Measurements from ENCODE around the gene SKAP1. TPM values are rescaled to one million over a fixed set of nuclear protein-coding genes. Genes with fewer than 3 reads are reported as not detected.

SKAP1 gene
- total RNA-seq, 1 donor from 2014 or later, result not detected

DNA sequence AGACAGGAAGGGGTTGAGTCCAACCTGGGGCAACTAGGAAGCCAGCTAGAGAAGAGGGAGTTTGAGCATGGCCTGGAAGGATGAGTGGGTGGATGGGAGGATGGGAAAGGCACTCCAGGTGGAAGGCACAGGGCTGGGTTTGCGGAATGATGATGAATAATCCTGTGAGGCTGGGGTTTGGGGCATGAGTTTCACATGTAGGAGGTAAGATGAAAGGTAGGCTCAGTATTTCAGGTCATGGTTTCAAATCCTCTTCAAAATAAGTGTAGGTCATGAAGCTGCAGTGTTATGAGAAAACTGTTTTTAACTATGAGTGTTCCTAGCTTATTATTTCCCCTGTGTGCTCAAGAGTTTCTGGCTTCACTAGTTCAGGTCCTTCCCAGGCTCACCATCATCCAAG is 130.3 kb downstream of the SKAP1 start:
- peaks cover 24% of the 10 kb centered on the region for H3K27me3 Mint-ChIP-seq (ENCODE audit: low read depth, unreplicated experiment)
- Histone ChIP-seq H3K4me1 (ENCODE audit: insufficient read depth, low read length) (no peaks in the 10 kb centered on the region), H3K4me2 (ENCODE audit: low read length) (no peak overlapping the region), H3K27me3 (ENCODE audit: insufficient read depth, low read length) (peaks cover 56% of the 10 kb centered on the region), H3K4me3 (ENCODE audit: insufficient read depth, low read depth, low read length) (no peak overlapping the region), H3K36me3 (ENCODE audit: insufficient read depth, low read length) (no peaks in the 10 kb centered on the region), H3K79me2 (ENCODE audit: insufficient read depth, low read length) (no peaks in the 10 kb centered on the region), H3K9ac (ENCODE audit: low read length) (no peak overlapping the region), H4K20me1 (ENCODE audit: insufficient read depth, low read length) (no peaks in the 10 kb centered on the region), H3K9me3 (ENCODE audit: insufficient read depth, low read depth, low read length) (no peaks in the 10 kb centered on the region), H2AFZ (ENCODE audit: low read depth, low read length) (no peak overlapping the region), H3K27ac (ENCODE audit: low read depth, low read length) (no peak overlapping the region)
- FAIRE-seq (no peak), DNase-seq (ENCODE audit: low read depth) (no peak)
- no peak overlapping the region for H3K4me3 Mint-ChIP-seq (ENCODE audit: unreplicated experiment)
- H3K9me3 Mint-ChIP-seq (ENCODE audit: unreplicated experiment), result peaks cover 3% of the 10 kb centered on the region
- H3K36me3 Mint-ChIP-seq (ENCODE audit: low read depth, unreplicated experiment), result no peaks in the 10 kb centered on the region
- H3K27ac Mint-ChIP-seq (ENCODE audit: unreplicated experiment), result no peak overlapping the region
- TF ChIP-seq, protein P1, sequence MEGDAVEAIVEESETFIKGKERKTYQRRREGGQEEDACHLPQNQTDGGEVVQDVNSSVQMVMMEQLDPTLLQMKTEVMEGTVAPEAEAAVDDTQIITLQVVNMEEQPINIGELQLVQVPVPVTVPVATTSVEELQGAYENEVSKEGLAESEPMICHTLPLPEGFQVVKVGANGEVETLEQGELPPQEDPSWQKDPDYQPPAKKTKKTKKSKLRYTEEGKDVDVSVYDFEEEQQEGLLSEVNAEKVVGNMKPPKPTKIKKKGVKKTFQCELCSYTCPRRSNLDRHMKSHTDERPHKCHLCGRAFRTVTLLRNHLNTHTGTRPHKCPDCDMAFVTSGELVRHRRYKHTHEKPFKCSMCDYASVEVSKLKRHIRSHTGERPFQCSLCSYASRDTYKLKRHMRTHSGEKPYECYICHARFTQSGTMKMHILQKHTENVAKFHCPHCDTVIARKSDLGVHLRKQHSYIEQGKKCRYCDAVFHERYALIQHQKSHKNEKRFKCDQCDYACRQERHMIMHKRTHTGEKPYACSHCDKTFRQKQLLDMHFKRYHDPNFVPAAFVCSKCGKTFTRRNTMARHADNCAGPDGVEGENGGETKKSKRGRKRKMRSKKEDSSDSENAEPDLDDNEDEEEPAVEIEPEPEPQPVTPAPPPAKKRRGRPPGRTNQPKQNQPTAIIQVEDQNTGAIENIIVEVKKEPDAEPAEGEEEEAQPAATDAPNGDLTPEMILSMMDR (IDR thresholded peaks at IDR 0.05; ENCODE audit: insufficient read depth, low read depth, low read length), result no peak
- no peak for TF ChIP-seq EZH2 (IDR thresholded peaks at IDR 0.05; ENCODE audit: insufficient read depth, low read length)
- peaks cover 5% of the 10 kb centered on the region for H3K4me1 Mint-ChIP-seq (ENCODE audit: low read depth, unreplicated experiment)

DNA sequence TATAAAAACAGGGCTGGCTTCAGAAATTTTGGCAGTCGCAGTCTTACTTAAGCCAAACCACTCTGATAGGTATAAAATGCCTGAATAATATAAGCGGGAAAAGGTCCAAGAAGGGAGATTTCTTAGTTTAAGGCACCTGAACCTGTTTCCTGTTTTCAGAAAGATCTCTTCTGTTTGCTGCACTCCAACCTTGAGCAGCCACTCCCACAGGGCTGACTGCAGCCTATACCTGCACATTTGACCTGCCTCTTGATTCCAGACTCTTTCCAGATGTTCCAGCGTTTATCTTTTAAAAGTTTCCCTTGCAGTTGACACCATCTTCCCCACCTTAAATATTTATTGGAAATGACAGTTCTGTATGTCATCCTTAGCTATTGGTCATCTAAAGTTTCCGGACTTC is 132.2 kb downstream of the SKAP1 start:
- Histone ChIP-seq H3K27me3 (ENCODE audit: insufficient read depth, low read length) (peaks cover 57% of the 10 kb centered on the region), H3K4me3 (ENCODE audit: insufficient read depth, low read depth, low read length) (no peak overlapping the region), H3K79me2 (ENCODE audit: insufficient read depth, low read length) (no peaks in the 10 kb centered on the region), H4K20me1 (ENCODE audit: insufficient read depth, low read length) (no peaks in the 10 kb centered on the region), H3K36me3 (ENCODE audit: insufficient read depth, low read length) (no peaks in the 10 kb centered on the region), H3K4me1 (ENCODE audit: insufficient read depth, low read length) (no peaks in the 10 kb centered on the region), H2AFZ (ENCODE audit: low read depth, low read length) (no peak overlapping the region), H3K9me3 (ENCODE audit: insufficient read depth, low read depth, low read length) (no peaks in the 10 kb centered on the region), H3K4me2 (ENCODE audit: low read length) (no peak overlapping the region), H3K9ac (ENCODE audit: low read length) (no peak overlapping the region), H3K27ac (ENCODE audit: low read depth, low read length) (no peak overlapping the region)
- H3K36me3 Mint-ChIP-seq (ENCODE audit: low read depth, unreplicated experiment), result no peaks in the 10 kb centered on the region
- no peak for FAIRE-seq
- no peak overlapping the region for H3K4me3 Mint-ChIP-seq (ENCODE audit: unreplicated experiment)
- peaks cover 19% of the 10 kb centered on the region for H3K27me3 Mint-ChIP-seq (ENCODE audit: low read depth, unreplicated experiment)
- peaks cover 3% of the 10 kb centered on the region for H3K9me3 Mint-ChIP-seq (ENCODE audit: unreplicated experiment)
- H3K27ac Mint-ChIP-seq (ENCODE audit: unreplicated experiment), result no peak overlapping the region
- peaks cover 12% of the 10 kb centered on the region for H3K4me1 Mint-ChIP-seq (ENCODE audit: low read depth, unreplicated experiment)
- DNase-seq (ENCODE audit: low read depth), result no peak
- no peak for TF ChIP-seq EZH2 (IDR thresholded peaks at IDR 0.05; ENCODE audit: insufficient read depth, low read length)
- TF ChIP-seq, protein P1 (IDR thresholded peaks at IDR 0.05; ENCODE audit: insufficient read depth, low read depth, low read length), result no peak

DNA sequence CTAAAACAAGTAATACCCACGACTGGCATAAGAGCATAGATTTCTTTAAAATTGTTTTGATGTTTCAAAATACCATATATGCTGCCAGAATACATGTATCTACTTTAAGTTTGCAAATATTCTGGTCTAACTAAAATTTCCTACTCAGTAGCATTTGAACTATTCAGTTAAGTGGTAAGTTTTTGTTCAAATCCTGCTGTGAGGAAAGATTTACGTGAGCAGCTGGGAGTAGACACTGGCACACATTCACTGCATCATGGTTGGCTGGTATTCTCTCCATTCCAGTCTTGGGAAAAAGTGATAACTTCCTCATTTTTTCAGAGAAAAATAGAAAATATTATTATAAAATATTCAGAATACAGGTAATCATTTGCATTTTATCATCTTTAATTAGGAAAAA is 133.6 kb downstream of the SKAP1 start:
- Histone ChIP-seq H3K4me3 (ENCODE audit: insufficient read depth, low read depth, low read length) (no peak overlapping the region), H3K36me3 (ENCODE audit: insufficient read depth, low read length) (no peaks in the 10 kb centered on the region), H3K9me3 (ENCODE audit: insufficient read depth, low read depth, low read length) (no peaks in the 10 kb centered on the region), H3K9ac (ENCODE audit: low read length) (no peak overlapping the region), H3K79me2 (ENCODE audit: insufficient read depth, low read length) (no peaks in the 10 kb centered on the region), H4K20me1 (ENCODE audit: insufficient read depth, low read length) (no peaks in the 10 kb centered on the region), H3K4me1 (ENCODE audit: insufficient read depth, low read length) (no peaks in the 10 kb centered on the region), H2AFZ (ENCODE audit: low read depth, low read length) (no peak overlapping the region), H3K27me3 (ENCODE audit: insufficient read depth, low read length) (peaks cover 62% of the 10 kb centered on the region), H3K4me2 (ENCODE audit: low read length) (no peak overlapping the region), H3K27ac (ENCODE audit: low read depth, low read length) (no peak overlapping the region)
- peaks cover 12% of the 10 kb centered on the region for H3K4me1 Mint-ChIP-seq (ENCODE audit: low read depth, unreplicated experiment)
- no peaks in the 10 kb centered on the region for H3K36me3 Mint-ChIP-seq (ENCODE audit: low read depth, unreplicated experiment)
- no peak overlapping the region for H3K4me3 Mint-ChIP-seq (ENCODE audit: unreplicated experiment)
- DNase-seq (ENCODE audit: low read depth) (no peak), FAIRE-seq (no peak)
- no peak for TF ChIP-seq EZH2 (IDR thresholded peaks at IDR 0.05; ENCODE audit: insufficient read depth, low read length)
- TF ChIP-seq, protein P1 (IDR thresholded peaks at IDR 0.05; ENCODE audit: insufficient read depth, low read depth, low read length), result no peak
- peaks cover 3% of the 10 kb centered on the region for H3K9me3 Mint-ChIP-seq (ENCODE audit: unreplicated experiment)
- H3K27ac Mint-ChIP-seq (ENCODE audit: unreplicated experiment), result no peak overlapping the region
- H3K27me3 Mint-ChIP-seq (ENCODE audit: low read depth, unreplicated experiment), result peaks cover 19% of the 10 kb centered on the region
